NCI-H1694 (cell line): ENCODE measurements around the gene FYB1.
"Not testable (repeated sequence)": the region's sequence is repeated elsewhere in the genome, so short reads cannot be mapped to it uniquely, and the experiment has no call there.

Experiments
- DNase-seq: peaks from one replicate; lab custom pipeline; 2025; lab: John Stamatoyannopoulos, UW

FYB1 gene

GRCh38 chr5:39187831-39188731 is 31.3 kb downstream of the FYB1 start:
- DNase-seq: no peak

GRCh38 chr5:39186722-39187539 is 32.4 kb downstream of the FYB1 start:
- no peak for DNase-seq

- no peak for DNase-seq
Observed at GRCh38 chr5:39186289-39186688, 33.1 kb downstream of the FYB1 start.

GRCh38 chr5:39185761-39186160 is 33.6 kb downstream of the FYB1 start:
- no peak for DNase-seq

GRCh38 chr5:39179561-39179960 is 39.8 kb downstream of the FYB1 start:
- not testable (repeated sequence) for DNase-seq

- DNase-seq: no peak
Observed at GRCh38 chr5:39178861-39179260, 40.5 kb downstream of the FYB1 start.

GRCh38 chr5:39178171-39178570 is 41.2 kb downstream of the FYB1 start:
- no peak for DNase-seq

- DNase-seq: no peak
Observed at GRCh38 chr5:39177631-39177964, 41.8 kb downstream of the FYB1 start.

- no peak for DNase-seq
Observed at GRCh38 chr5:39176759-39177630, 42.4 kb downstream of the FYB1 start.

- no peak for DNase-seq
Observed at GRCh38 chr5:39175273-39175955, 43.9 kb downstream of the FYB1 start.

GRCh38 chr5:39173069-39173468 is 46.3 kb downstream of the FYB1 start:
- no peak for DNase-seq

- no peak for DNase-seq
Observed at GRCh38 chr5:39172593-39172992, 46.8 kb downstream of the FYB1 start.

- no peak for DNase-seq
Observed at GRCh38 chr5:39171647-39172046, 47.7 kb downstream of the FYB1 start.

- no peak for DNase-seq
Observed at GRCh38 chr5:39169081-39169480, 50.3 kb downstream of the FYB1 start.

- no peak for DNase-seq
Observed at GRCh38 chr5:39167972-39168342, 51.4 kb downstream of the FYB1 start.

GRCh38 chr5:39167141-39167971 is 52.0 kb downstream of the FYB1 start:
- DNase-seq: no peak

- no peak for DNase-seq
Observed at GRCh38 chr5:39164529-39165402, 54.6 kb downstream of the FYB1 start.

- no peak for DNase-seq
Observed at GRCh38 chr5:39164016-39164415, 55.3 kb downstream of the FYB1 start.

- no peak for DNase-seq
Observed at GRCh38 chr5:39161578-39161977, 57.8 kb downstream of the FYB1 start.
